Measurements from ENCODE around the gene TPP2.

GRCh38 chr13:102667911-102668310, 71.1 kb downstream of the TPP2 start:
- TF ChIP-seq, protein P1, sequence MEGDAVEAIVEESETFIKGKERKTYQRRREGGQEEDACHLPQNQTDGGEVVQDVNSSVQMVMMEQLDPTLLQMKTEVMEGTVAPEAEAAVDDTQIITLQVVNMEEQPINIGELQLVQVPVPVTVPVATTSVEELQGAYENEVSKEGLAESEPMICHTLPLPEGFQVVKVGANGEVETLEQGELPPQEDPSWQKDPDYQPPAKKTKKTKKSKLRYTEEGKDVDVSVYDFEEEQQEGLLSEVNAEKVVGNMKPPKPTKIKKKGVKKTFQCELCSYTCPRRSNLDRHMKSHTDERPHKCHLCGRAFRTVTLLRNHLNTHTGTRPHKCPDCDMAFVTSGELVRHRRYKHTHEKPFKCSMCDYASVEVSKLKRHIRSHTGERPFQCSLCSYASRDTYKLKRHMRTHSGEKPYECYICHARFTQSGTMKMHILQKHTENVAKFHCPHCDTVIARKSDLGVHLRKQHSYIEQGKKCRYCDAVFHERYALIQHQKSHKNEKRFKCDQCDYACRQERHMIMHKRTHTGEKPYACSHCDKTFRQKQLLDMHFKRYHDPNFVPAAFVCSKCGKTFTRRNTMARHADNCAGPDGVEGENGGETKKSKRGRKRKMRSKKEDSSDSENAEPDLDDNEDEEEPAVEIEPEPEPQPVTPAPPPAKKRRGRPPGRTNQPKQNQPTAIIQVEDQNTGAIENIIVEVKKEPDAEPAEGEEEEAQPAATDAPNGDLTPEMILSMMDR (IDR thresholded peaks at IDR 0.05; ENCODE audit: poor library complexity): no peak
- TF ChIP-seq EZH2 (IDR thresholded peaks at IDR 0.05; ENCODE audit: borderline replicate concordance) (no peak), EZH2phosphoT487 (IDR thresholded peaks at IDR 0.05; ENCODE audit: low read depth, severe bottlenecking, unreplicated experiment) (no peak)
